Panc1 (cell line): ENCODE results near the gene CFAP97D2. TPM values are rescaled to one million over a fixed set of nuclear protein-coding genes. Genes with fewer than 3 reads are reported as not detected.

Source experiments
- ATAC-seq: fragments of 200-7000 bp; cut with Tn5 transposase; 2 replicates; pipeline ENCODE4 v1.9.1; 2020; ENCODE audit warnings: mild to moderate bottlenecking, moderate library complexity
- BruUV-seq: library from RNA; stranded (reverse); fragments of 400-500 nt; replicated peaks from 2 replicates; lab custom pipeline; 2021; lab: Mats Ljungman, UMichigan
- CTCF ChIA-PET: fragments of 300-600 bp; sonication (Branson Sonifier 250); formaldehyde crosslinking; loops from one replicate; lab custom pipeline; 2022; ENCODE audit warnings: antibody characterized with exemption; lab: Charles Lee
- POLR2A ChIA-PET: fragments of 300-600 bp; sonication (Branson Sonifier 250); formaldehyde crosslinking; loops from one replicate; lab custom pipeline; 2022; ENCODE audit warnings: antibody characterized with exemption; lab: Charles Lee
- DNase-seq: peaks from one replicate; pipeline ENCODE4 v3.0.0-alpha.2; 2010; ENCODE audit warnings: low read depth, low spot score
- H3K27ac ChIP-seq: 2 replicates; pipeline ENCODE4 v1.5.1; 2011; ENCODE audit warnings: mild to moderate bottlenecking, low read length, inconsistent platforms
- H3K27me3 ChIP-seq: fragments of 200-500 bp; sonication (Bioruptor generic); 2 replicates; pipeline ENCODE4 v1.6.0; 2014; ENCODE audit warnings: low read length, inconsistent platforms; ENCODE audit not compliant: control insufficient read depth, insufficient read depth
- H3K36me3 ChIP-seq: fragments of 200-500 bp; sonication (Bioruptor generic); 2 replicates; pipeline ENCODE4 v1.5.1; 2014; ENCODE audit warnings: inconsistent platforms, mild to moderate bottlenecking, low read length, moderate library complexity; ENCODE audit not compliant: control insufficient read depth, insufficient read depth
- H3K4me1 ChIP-seq: 2 replicates; pipeline ENCODE4 v1.5.1; 2011; ENCODE audit warnings: inconsistent platforms, mild to moderate bottlenecking, low read length, moderate library complexity; ENCODE audit not compliant: control insufficient read depth, insufficient read depth
- H3K4me3 ChIP-seq, 2 experiments: 2 replicates each; pipeline ENCODE4 v1.5.1; 2011 to 2012; ENCODE audit warnings: low read depth in 2 of 2, low read length in 2 of 2, mild to moderate bottlenecking in 2 of 2, inconsistent platforms in 1 of 2, moderate library complexity in 1 of 2
- H3K9me3 ChIP-seq: fragments of 200-500 bp; sonication (Bioruptor generic); 2 replicates; pipeline ENCODE4 v1.5.1; 2014; ENCODE audit warnings: low read depth, mild to moderate bottlenecking, inconsistent platforms, low read length, moderate library complexity; ENCODE audit not compliant: control insufficient read depth, insufficient read depth
- POLR2AphosphoS5 ChIP-seq: IDR thresholded peaks from 2 replicates; pipeline ENCODE4 v1.6.1; 2012; ENCODE audit warnings: mild to moderate bottlenecking, low read depth, low read length, moderate library complexity
- REST ChIP-seq, 2 experiments: IDR thresholded peaks; 2 replicates each; pipeline ENCODE4 v1.6.1; 2011 to 2012; ENCODE audit warnings: low read depth in 2 of 2, control low read depth in 1 of 2, low read length in 1 of 2, mild to moderate bottlenecking in 1 of 2, moderate library complexity in 1 of 2; ENCODE audit not compliant: insufficient read depth in 1 of 2
- SIN3A ChIP-seq: IDR thresholded peaks from 2 replicates; pipeline ENCODE4 v1.6.1; 2012; ENCODE audit warnings: low read depth, mild to moderate bottlenecking, low read length, moderate library complexity, borderline replicate concordance; ENCODE audit not compliant: insufficient read depth
- TCF7L2 ChIP-seq: IDR thresholded peaks from 2 replicates; pipeline ENCODE4 v1.6.1; 2011; ENCODE audit warnings: mild to moderate bottlenecking, low read depth, low read length, inconsistent platforms
- in situ Hi-C: cut with HindIII; loops from 2 replicates; pipeline ENCODE4 v1.10.0; 2016; ENCODE audit warnings: low sequenced_read_pairs, low pct_unique_long_range_greater_than_20kb
- intact Hi-C: fragments of 100-400 bp; cut with micrococcal nuclease; formaldehyde crosslinking; loops from one replicate; pipeline ENCODE4 v1.10.0; 2022; ENCODE audit not compliant: unreplicated experiment
- total RNA-seq: library from RNA; stranded (reverse); gene quantifications from one replicate; pipeline ENCODE4 v1.2.1, GENCODE V29; 2021; ENCODE audit not compliant: unreplicated experiment
- TF ChIP-seq, protein P1 (sequence below): fragments of 450-650 bp; IDR thresholded peaks from 2 replicates; pipeline ENCODE4 v1.5.1; 2017; ENCODE audit warnings: mild to moderate bottlenecking

The CFAP97D2 gene
- total RNA-seq, 1 experiment from 2014 or later: not detected

DNA sequence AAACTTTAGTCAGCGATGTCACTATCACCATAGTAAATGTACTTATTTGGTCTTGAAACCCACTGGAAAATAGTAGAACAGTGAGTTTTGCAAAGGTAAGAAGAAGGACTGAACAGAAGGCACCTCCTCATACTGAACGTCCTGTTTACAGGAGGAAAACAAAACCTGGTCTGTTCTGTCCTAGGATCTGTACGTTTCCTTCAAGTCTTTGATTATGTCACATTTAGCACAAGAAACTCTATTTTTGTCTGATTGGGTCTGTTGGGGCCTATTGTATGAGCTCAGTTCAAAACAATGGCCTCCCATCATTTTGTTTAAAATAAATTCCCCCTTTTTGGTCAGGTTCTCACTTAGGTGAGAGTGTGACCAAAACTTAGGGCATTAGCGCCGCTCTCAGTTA, 11.2 kb upstream of the CFAP97D2 start:
- DNase-seq (no peak), ATAC-seq (no peak)
- Histone ChIP-seq H3K9me3 (no peaks in the 10 kb centered on the region), H3K27me3 (no peaks in the 10 kb centered on the region), H3K4me3 (no peak overlapping the region), H3K27ac (no peak overlapping the region), H3K4me1 (no peaks in the 10 kb centered on the region), H3K36me3 (no peaks in the 10 kb centered on the region)
- in situ Hi-C loops (no loop called here), intact Hi-C loops (no loop called here)
- BruUV-seq: no TSS peak
- ChIA-PET POLR2A (no interaction called here), CTCF (no interaction called here)
- TF ChIP-seq, protein P1, sequence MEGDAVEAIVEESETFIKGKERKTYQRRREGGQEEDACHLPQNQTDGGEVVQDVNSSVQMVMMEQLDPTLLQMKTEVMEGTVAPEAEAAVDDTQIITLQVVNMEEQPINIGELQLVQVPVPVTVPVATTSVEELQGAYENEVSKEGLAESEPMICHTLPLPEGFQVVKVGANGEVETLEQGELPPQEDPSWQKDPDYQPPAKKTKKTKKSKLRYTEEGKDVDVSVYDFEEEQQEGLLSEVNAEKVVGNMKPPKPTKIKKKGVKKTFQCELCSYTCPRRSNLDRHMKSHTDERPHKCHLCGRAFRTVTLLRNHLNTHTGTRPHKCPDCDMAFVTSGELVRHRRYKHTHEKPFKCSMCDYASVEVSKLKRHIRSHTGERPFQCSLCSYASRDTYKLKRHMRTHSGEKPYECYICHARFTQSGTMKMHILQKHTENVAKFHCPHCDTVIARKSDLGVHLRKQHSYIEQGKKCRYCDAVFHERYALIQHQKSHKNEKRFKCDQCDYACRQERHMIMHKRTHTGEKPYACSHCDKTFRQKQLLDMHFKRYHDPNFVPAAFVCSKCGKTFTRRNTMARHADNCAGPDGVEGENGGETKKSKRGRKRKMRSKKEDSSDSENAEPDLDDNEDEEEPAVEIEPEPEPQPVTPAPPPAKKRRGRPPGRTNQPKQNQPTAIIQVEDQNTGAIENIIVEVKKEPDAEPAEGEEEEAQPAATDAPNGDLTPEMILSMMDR: no peak
- TF ChIP-seq TCF7L2: no peak
- TF ChIP-seq REST (IDR thresholded peaks at IDR 0.05; ENCODE audit: insufficient read depth in 1 of 2, low read depth in 2 of 2, low read length in 1 of 2): no peak
- no peak for TF ChIP-seq SIN3A
- TF ChIP-seq POLR2AphosphoS5: no peak

GRCh38 chr13:114173272-114173671, 5.8 kb upstream of the CFAP97D2 start:
- POLR2A ChIA-PET: no interaction called here
- no TSS peak for BruUV-seq
- Histone ChIP-seq H3K27ac (no peak overlapping the region), H3K4me1 (no peaks in the 10 kb centered on the region), H3K36me3 (no peaks in the 10 kb centered on the region), H3K27me3 (no peaks in the 10 kb centered on the region), H3K4me3 (no peak overlapping the region), H3K9me3 (no peaks in the 10 kb centered on the region)
- no peak for ATAC-seq
- intact Hi-C loops (no loop called here), in situ Hi-C loops (no loop called here)
- no peak for DNase-seq
- TF ChIP-seq, protein P1: no peak
- no peak for TF ChIP-seq POLR2AphosphoS5
- TF ChIP-seq SIN3A: no peak
- no peak for TF ChIP-seq TCF7L2
- no peak for TF ChIP-seq REST (IDR thresholded peaks at IDR 0.05; ENCODE audit: insufficient read depth in 1 of 2, low read depth in 2 of 2, low read length in 1 of 2)
- CTCF ChIA-PET: no interaction called here
